HepG2 (cell line): ENCODE results near the gene SERTAD3. TPM values are rescaled to one million over a fixed set of nuclear protein-coding genes. Genes with fewer than 3 reads are reported as not detected.

Source experiments
- AGO2 ChIP-seq: fragments of 200-400 bp; formaldehyde crosslinking; optimal IDR thresholded peaks from 2 replicates; pipeline ENCODE3; 2017; ENCODE audit warnings: mild to moderate bottlenecking, low read depth, low read length, moderate library complexity
- ESRRA ChIP-seq: sonication (generic); formaldehyde crosslinking; IDR thresholded peaks from 2 replicates; pipeline ENCODE4 v1.5.1; 2020; ENCODE audit warnings: mild to moderate bottlenecking, low read depth, missing genetic modification reagents
- HNF4A ChIP-seq: sonication (generic); formaldehyde crosslinking; IDR thresholded peaks from 2 replicates; pipeline ENCODE4 v1.4.0; 2020; ENCODE audit warnings: missing genetic modification reagents
- HNF4G ChIP-seq, 2 experiments: sonication (generic) in 1 of 2; formaldehyde crosslinking in 1 of 2; IDR thresholded peaks; 2 replicates each; pipeline versions ENCODE4 v1.4.0 to v1.6.1; 2011 to 2020; ENCODE audit warnings: borderline replicate concordance in 2 of 2, low read depth in 2 of 2, mild to moderate bottlenecking in 2 of 2, low read length in 1 of 2, missing genetic modification reagents in 1 of 2, moderate library complexity in 1 of 2
- MAF1 ChIP-seq: sonication (generic); formaldehyde crosslinking; IDR thresholded peaks from 2 replicates; pipeline ENCODE4 v1.5.0; 2020; ENCODE audit warnings: missing genetic modification reagents, borderline replicate concordance
- MTA3 ChIP-seq: sonication (generic); formaldehyde crosslinking; IDR thresholded peaks from 2 replicates; pipeline ENCODE4 v1.4.0; 2020; ENCODE audit warnings: missing genetic modification reagents
- MTF1 ChIP-seq: sonication (generic); formaldehyde crosslinking; IDR thresholded peaks from 2 replicates; pipeline ENCODE4 v1.5.0; 2020; ENCODE audit warnings: missing genetic modification reagents
- NBN ChIP-seq: fragments of 450-650 bp; conservative IDR thresholded peaks from 2 replicates; pipeline ENCODE4 v1.6.1; 2017
- NFIC ChIP-seq: IDR thresholded peaks from 2 replicates; pipeline ENCODE4 v1.6.1; 2012; ENCODE audit warnings: mild to moderate bottlenecking, low read length, inconsistent platforms
- NKX3-1 ChIP-seq: sonication (generic); formaldehyde crosslinking; IDR thresholded peaks from 2 replicates; pipeline ENCODE4 v1.5.0; 2020; ENCODE audit warnings: missing genetic modification reagents
- PAF1 ChIP-seq: IDR thresholded peaks from 2 replicates; pipeline ENCODE4 v1.6.1; 2016; ENCODE audit warnings: missing genetic modification reagents, missing compliant biosample characterization
- TEAD3 ChIP-seq: optimal IDR thresholded peaks from 2 replicates; pipeline ENCODE3; 2016; ENCODE audit warnings: borderline replicate concordance
- THYN1 ChIP-seq: sonication (generic); formaldehyde crosslinking; IDR thresholded peaks from 2 replicates; pipeline ENCODE4 v1.8.1; 2023; ENCODE audit warnings: low read depth, mild to moderate bottlenecking, moderate library complexity, missing genetic modification reagents, borderline replicate concordance
- U2AF2 ChIP-seq: fragments of 200-400 bp; formaldehyde crosslinking; IDR thresholded peaks from 2 replicates; pipeline ENCODE4 v1.6.1; 2017; ENCODE audit warnings: low read depth, mild to moderate bottlenecking, low read length
- ZNF136 ChIP-seq: sonication (generic); formaldehyde crosslinking; IDR thresholded peaks from 2 replicates; pipeline ENCODE4 v1.8.1; 2022; ENCODE audit warnings: low read depth, mild to moderate bottlenecking, moderate library complexity, missing genetic modification reagents
- ZNF335 ChIP-seq: sonication (generic); formaldehyde crosslinking; IDR thresholded peaks from 2 replicates; pipeline ENCODE4 v1.4.0; 2020; ENCODE audit warnings: missing genetic modification reagents
- ZNF33B ChIP-seq: sonication (generic); formaldehyde crosslinking; IDR thresholded peaks from 2 replicates; pipeline ENCODE4 v1.5.1; 2020; ENCODE audit warnings: mild to moderate bottlenecking, missing genetic modification reagents
- ZNF350 ChIP-seq: sonication (generic); formaldehyde crosslinking; IDR thresholded peaks from 2 replicates; pipeline ENCODE4 v1.4.0; 2020; ENCODE audit warnings: mild to moderate bottlenecking, low read depth, missing genetic modification reagents, borderline replicate concordance
- ZNF569 ChIP-seq: sonication (generic); formaldehyde crosslinking; IDR thresholded peaks from 2 replicates; pipeline ENCODE4 v1.5.0; 2020; ENCODE audit warnings: mild to moderate bottlenecking, missing genetic modification reagents, moderate library complexity, borderline replicate concordance
- ZNF577 ChIP-seq: sonication (generic); formaldehyde crosslinking; IDR thresholded peaks from 2 replicates; pipeline ENCODE4 v1.4.0; 2020; ENCODE audit warnings: mild to moderate bottlenecking, low read depth, missing genetic modification reagents, borderline replicate concordance
- polyA plus RNA-seq, 8 experiments: library from polyadenylated mRNA; depleted of rRNA in 3 of 8; stranded (reverse) in 7 of 8; unstranded in 1 of 8; fragments of >200 nt; fragmentation: Illumina TruSeq in 4 of 8; extraction: Trizol in 4 of 8; gene quantifications; 2 replicates each; pipeline versions ENCODE4 v1.2.1 to v1.2.3, GENCODE V29; 2011 to 2016; ENCODE audit warnings: low read depth in 4 of 8, missing spikeins in 1 of 8, mixed read lengths in 1 of 8; ENCODE audit not compliant: insufficient read depth in 1 of 8
- total RNA-seq, 5 experiments: library from RNA; depleted of rRNA; stranded (reverse); fragments of >200 nt; fragmentation: Illumina TruSeq; extraction: Trizol; gene quantifications; 2 replicates each; pipeline ENCODE4 v1.2.3, GENCODE V29; 2016; ENCODE audit warnings: low read depth in 1 of 5
- TF ChIP-seq, protein P1 (sequence below): sonication (generic); formaldehyde crosslinking; IDR thresholded peaks from 2 replicates; pipeline ENCODE4 v1.4.0; 2020; ENCODE audit warnings: missing genetic modification reagents, low read depth, mild to moderate bottlenecking, borderline replicate concordance
- TF ChIP-seq, protein P2 (sequence below): sonication (generic); formaldehyde crosslinking; IDR thresholded peaks from 2 replicates; pipeline ENCODE4 v1.4.0; 2020; ENCODE audit warnings: mild to moderate bottlenecking, missing genetic modification reagents
- TF ChIP-seq, protein P3 (sequence below): sonication (generic); formaldehyde crosslinking; IDR thresholded peaks from 2 replicates; pipeline ENCODE4 v1.4.0; 2020; ENCODE audit warnings: missing genetic modification reagents
- TF ChIP-seq, protein P4 (sequence below): sonication (generic); formaldehyde crosslinking; IDR thresholded peaks from 2 replicates; pipeline ENCODE4 v1.5.1; 2020; ENCODE audit warnings: mild to moderate bottlenecking, missing genetic modification reagents
- TF ChIP-seq, protein P5 (sequence below): sonication (generic); formaldehyde crosslinking; IDR thresholded peaks from 2 replicates; pipeline ENCODE4 v1.5.0; 2020; ENCODE audit warnings: missing genetic modification reagents

The SERTAD3 gene
- total and polyA plus RNA-seq, 2 of the 13 experiments (the other 11 are each of a cell fraction or from before 2014, with no cell fraction given), result 9.6 to 16.9 TPM

DNA sequence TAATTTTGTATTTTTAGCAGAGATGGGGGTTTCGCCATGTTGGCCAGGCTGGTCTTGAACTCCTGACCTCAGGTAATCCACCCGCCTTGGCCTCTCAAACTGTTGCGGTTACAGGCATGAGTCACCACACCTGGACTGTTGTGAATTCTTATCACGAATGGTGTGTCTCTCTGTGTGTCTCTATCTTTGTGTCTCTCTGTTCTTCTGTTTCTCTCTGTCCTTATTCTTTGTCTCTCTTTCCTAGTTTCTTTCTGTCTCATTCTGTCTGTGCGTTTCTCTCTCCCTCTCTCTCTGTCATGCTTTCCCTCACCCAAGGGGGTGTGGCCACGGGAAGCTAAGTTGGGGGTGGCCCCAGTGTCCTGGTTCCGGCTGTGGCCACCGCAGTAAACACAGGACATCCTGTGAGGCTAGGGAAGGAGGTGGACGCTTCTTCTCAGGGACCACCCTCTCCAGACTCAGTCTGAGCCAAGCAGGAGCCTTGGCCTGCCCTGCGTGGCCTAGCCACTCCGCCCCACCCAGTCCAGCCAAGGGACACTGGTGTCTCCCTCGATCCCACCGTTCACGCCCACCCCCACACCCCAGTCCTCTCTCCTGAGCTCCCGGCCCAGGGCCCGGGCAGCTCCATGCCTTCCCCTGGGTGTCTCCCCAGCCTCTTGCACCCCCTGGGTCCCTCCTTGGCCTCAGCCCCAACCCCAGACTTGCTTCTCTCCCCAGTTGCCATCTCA is 27.1 kb downstream of the SERTAD3 start (continued):
- TF ChIP-seq, protein P1, sequence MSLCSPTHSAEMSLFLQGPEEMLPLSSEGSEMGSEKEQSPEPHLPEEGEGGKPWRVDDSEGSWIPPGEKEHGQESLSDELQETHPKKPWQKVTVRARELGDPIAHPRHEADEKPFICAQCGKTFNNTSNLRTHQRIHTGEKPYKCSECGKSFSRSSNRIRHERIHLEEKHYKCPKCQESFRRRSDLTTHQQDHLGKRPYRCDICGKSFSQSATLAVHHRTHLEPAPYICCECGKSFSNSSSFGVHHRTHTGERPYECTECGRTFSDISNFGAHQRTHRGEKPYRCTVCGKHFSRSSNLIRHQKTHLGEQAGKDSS, result 0 out of 2 replicates have a peak, but pooled peaks have one; percentile 22
- TF ChIP-seq, protein P2, sequence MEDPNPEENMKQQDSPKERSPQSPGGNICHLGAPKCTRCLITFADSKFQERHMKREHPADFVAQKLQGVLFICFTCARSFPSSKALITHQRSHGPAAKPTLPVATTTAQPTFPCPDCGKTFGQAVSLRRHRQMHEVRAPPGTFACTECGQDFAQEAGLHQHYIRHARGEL, result no peak
- TF ChIP-seq U2AF2 (no peak), TEAD3 (CRISPR knock-in tag) (peak; percentile 31), THYN1 (CRISPR knock-in tag) (no peak), ZNF577 (no peak), NFIC (no peak), HNF4A (CRISPR knock-in tag) (no peak), AGO2 (no peak), ZNF136 (no peak), ESRRA (CRISPR knock-in tag) (no peak), NBN (no peak), ZNF335 (CRISPR knock-in tag) (no peak), ZNF569 (CRISPR knock-in tag) (no peak), ZNF33B (CRISPR knock-in tag) (no peak), MAF1 (no peak), MTA3 (CRISPR knock-in tag) (no peak), PAF1 (no peak), HNF4G (IDR thresholded peaks at IDR 0.05; ENCODE audit: borderline replicate concordance, low read depth, low read length) (no peak), HNF4G (CRISPR knock-in tag; IDR thresholded peaks at IDR 0.05; ENCODE audit: borderline replicate concordance, low read depth) (no peak), ZNF350 (no peak), MTF1 (no peak), NKX3-1 (CRISPR knock-in tag) (no peak)
- TF ChIP-seq, protein P3, sequence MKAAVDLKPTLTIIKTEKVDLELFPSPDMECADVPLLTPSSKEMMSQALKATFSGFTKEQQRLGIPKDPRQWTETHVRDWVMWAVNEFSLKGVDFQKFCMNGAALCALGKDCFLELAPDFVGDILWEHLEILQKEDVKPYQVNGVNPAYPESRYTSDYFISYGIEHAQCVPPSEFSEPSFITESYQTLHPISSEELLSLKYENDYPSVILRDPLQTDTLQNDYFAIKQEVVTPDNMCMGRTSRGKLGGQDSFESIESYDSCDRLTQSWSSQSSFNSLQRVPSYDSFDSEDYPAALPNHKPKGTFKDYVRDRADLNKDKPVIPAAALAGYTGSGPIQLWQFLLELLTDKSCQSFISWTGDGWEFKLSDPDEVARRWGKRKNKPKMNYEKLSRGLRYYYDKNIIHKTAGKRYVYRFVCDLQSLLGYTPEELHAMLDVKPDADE (CRISPR knock-in tag), result no peak
- TF ChIP-seq, protein P4, sequence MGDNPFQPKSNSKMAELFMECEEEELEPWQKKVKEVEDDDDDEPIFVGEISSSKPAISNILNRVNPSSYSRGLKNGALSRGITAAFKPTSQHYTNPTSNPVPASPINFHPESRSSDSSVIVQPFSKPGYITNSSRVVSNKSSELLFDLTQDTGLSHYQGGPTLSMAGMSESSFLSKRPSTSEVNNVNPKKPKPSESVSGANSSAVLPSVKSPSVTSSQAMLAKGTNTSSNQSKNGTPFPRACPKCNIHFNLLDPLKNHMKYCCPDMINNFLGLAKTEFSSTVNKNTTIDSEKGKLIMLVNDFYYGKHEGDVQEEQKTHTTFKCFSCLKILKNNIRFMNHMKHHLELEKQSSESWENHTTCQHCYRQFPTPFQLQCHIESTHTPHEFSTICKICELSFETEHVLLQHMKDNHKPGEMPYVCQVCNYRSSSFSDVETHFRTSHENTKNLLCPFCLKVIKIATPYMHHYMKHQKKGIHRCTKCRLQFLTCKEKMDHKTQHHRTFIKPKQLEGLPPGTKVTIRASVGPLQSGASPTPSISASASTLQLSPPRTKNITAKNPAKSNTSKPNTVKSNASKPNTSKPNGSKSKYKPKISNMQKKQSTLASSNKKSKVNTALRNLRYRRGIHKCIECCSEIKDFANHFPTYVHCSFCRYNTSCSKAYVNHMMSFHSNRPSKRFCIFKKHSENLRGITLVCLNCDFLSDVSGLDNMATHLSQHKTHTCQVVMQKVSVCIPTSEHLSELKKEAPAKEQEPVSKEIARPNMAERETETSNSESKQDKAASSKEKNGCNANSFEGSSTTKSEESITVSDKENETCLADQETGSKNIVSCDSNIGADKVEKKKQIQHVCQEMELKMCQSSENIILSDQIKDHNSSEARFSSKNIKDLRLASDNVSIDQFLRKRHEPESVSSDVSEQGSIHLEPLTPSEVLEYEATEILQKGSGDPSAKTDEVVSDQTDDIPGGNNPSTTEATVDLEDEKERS (CRISPR knock-in tag), result no peak
- TF ChIP-seq, protein P5, sequence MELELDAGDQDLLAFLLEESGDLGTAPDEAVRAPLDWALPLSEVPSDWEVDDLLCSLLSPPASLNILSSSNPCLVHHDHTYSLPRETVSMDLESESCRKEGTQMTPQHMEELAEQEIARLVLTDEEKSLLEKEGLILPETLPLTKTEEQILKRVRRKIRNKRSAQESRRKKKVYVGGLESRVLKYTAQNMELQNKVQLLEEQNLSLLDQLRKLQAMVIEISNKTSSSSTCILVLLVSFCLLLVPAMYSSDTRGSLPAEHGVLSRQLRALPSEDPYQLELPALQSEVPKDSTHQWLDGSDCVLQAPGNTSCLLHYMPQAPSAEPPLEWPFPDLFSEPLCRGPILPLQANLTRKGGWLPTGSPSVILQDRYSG (CRISPR knock-in tag), result no peak
